SK-N-SH treated with all-trans-retinoic acid at 6 μM for 48 hours (cell line): ENCODE data around the gene EEF1E1.

Experiments
- ARNTL ChIP-seq: fragments of 450-650 bp; formaldehyde crosslinking; IDR thresholded peaks from 2 replicates; pipeline ENCODE4 v1.5.0; 2020; ENCODE audit warnings: low read depth, mild to moderate bottlenecking, moderate library complexity, borderline replicate concordance
- BACH2 ChIP-seq: fragments of 250-450 bp; sonication (Bioruptor Pico); IDR thresholded peaks from 2 replicates; pipeline ENCODE4 v1.9.0; 2021; ENCODE audit warnings: mild to moderate bottlenecking, borderline replicate concordance
- ESRRG ChIP-seq: fragments of 250-450 bp; sonication (Bioruptor Pico); IDR thresholded peaks from 2 replicates; pipeline ENCODE4 v1.6.1; 2021; ENCODE audit warnings: mild to moderate bottlenecking
- GLIS3 ChIP-seq: fragments of 250-450 bp; sonication (Bioruptor Pico); IDR thresholded peaks from 2 replicates; pipeline ENCODE4 v1.5.0; 2020; ENCODE audit warnings: mild to moderate bottlenecking, moderate library complexity
- ISL1 ChIP-seq: fragments of 250-450 bp; sonication (Bioruptor Pico); IDR thresholded peaks from 2 replicates; pipeline ENCODE4 v2.1.2; 2022; ENCODE audit warnings: mild to moderate bottlenecking, moderate library complexity
- RARB ChIP-seq: fragments of 250-450 bp; sonication (Bioruptor Pico); IDR thresholded peaks from 2 replicates; pipeline ENCODE4 v1.8.0; 2021; ENCODE audit warnings: mild to moderate bottlenecking, moderate library complexity
- TCF4 ChIP-seq: fragments of 250-450 bp; sonication (Bioruptor Pico); IDR thresholded peaks from 2 replicates; pipeline ENCODE4 v1.8.0; 2021; ENCODE audit warnings: mild to moderate bottlenecking, moderate library complexity, borderline replicate concordance
- ZFP30 ChIP-seq: fragments of 450-650 bp; formaldehyde crosslinking; IDR thresholded peaks from 2 replicates; pipeline ENCODE4 v1.5.0; 2022; ENCODE audit warnings: mild to moderate bottlenecking, moderate library complexity
- TF ChIP-seq, protein P1 (sequence below): fragments of 250-450 bp; sonication (Bioruptor Pico); IDR thresholded peaks from 2 replicates; pipeline ENCODE4 v1.8.0; 2020; ENCODE audit warnings: mild to moderate bottlenecking, moderate library complexity, borderline replicate concordance
- TF ChIP-seq, protein P2 (sequence below): fragments of 250-450 bp; sonication (Bioruptor Pico); IDR thresholded peaks from 2 replicates; pipeline ENCODE4 v1.5.1; 2020; ENCODE audit warnings: low read depth, mild to moderate bottlenecking, moderate library complexity
- TF ChIP-seq, protein P3 (sequence below): fragments of 250-450 bp; sonication (Bioruptor Pico); IDR thresholded peaks from 2 replicates; pipeline ENCODE4 v1.8.0; 2021; ENCODE audit warnings: low read depth, mild to moderate bottlenecking, moderate library complexity, borderline replicate concordance

DNA sequence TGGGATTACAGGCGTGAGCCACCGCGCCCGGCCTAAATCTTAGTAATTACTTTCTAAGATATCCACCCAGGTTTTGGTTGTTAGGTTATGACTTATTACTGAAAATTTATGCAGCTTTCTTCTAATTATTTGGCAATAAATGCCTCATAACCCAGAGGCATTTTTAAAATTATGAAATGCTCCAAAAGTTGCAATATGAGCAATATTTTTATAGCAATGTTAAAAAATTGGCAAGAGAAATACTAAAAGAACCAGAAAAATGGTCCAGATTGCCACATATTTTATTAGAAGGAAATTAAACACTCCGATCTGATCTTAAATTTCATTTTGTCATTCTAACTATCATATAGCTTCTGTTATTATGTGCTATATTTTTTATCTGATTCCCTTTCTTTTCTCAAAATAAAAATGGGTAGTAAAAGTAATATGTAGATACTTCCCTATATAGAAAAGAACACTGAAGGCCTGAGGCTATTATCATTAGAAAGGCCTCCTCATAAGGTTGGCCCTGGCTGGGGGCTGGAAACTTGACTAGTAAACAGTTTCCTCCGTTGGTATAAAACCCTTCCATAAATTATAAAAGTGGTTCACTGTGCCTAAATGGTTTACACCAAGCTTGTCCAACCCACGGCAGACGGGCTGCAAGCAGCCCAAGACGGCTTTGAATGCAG, 60.3 kb downstream of the EEF1E1 start:
- TF ChIP-seq TCF4 (no peak), ZFP30 (CRISPR knock-in tag) (no peak), ESRRG (CRISPR knock-in tag) (no peak), GLIS3 (no peak), ARNTL (CRISPR knock-in tag) (no peak), ISL1 (no peak), BACH2 (CRISPR knock-in tag) (no peak), RARB (CRISPR knock-in tag) (no peak)
- TF ChIP-seq, protein P1, sequence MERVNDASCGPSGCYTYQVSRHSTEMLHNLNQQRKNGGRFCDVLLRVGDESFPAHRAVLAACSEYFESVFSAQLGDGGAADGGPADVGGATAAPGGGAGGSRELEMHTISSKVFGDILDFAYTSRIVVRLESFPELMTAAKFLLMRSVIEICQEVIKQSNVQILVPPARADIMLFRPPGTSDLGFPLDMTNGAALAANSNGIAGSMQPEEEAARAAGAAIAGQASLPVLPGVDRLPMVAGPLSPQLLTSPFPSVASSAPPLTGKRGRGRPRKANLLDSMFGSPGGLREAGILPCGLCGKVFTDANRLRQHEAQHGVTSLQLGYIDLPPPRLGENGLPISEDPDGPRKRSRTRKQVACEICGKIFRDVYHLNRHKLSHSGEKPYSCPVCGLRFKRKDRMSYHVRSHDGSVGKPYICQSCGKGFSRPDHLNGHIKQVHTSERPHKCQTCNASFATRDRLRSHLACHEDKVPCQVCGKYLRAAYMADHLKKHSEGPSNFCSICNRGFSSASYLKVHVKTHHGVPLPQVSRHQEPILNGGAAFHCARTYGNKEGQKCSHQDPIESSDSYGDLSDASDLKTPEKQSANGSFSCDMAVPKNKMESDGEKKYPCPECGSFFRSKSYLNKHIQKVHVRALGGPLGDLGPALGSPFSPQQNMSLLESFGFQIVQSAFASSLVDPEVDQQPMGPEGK = no peak
- TF ChIP-seq, protein P2, sequence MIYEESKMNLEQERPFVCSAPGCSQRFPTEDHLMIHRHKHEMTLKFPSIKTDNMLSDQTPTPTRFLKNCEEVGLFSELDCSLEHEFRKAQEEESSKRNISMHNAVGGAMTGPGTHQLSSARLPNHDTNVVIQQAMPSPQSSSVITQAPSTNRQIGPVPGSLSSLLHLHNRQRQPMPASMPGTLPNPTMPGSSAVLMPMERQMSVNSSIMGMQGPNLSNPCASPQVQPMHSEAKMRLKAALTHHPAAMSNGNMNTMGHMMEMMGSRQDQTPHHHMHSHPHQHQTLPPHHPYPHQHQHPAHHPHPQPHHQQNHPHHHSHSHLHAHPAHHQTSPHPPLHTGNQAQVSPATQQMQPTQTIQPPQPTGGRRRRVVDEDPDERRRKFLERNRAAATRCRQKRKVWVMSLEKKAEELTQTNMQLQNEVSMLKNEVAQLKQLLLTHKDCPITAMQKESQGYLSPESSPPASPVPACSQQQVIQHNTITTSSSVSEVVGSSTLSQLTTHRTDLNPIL (CRISPR knock-in tag) = no peak
- TF ChIP-seq, protein P3, sequence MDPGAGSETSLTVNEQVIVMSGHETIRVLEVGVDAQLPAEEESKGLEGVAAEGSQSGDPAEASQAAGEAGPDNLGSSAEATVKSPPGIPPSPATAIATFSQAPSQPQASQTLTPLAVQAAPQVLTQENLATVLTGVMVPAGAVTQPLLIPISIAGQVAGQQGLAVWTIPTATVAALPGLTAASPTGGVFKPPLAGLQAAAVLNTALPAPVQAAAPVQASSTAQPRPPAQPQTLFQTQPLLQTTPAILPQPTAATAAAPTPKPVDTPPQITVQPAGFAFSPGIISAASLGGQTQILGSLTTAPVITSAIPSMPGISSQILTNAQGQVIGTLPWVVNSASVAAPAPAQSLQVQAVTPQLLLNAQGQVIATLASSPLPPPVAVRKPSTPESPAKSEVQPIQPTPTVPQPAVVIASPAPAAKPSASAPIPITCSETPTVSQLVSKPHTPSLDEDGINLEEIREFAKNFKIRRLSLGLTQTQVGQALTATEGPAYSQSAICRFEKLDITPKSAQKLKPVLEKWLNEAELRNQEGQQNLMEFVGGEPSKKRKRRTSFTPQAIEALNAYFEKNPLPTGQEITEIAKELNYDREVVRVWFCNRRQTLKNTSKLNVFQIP (CRISPR knock-in tag) = no peak
